H1 (cell line): Measurements from ENCODE around the gene RUNX1. TPM values are rescaled to one million over a fixed set of nuclear protein-coding genes. Genes with fewer than 3 reads are reported as not detected.

Source experiments
- CTCF ChIA-PET: fragments of 300-600 bp; sonication (Branson Sonifier 250); formaldehyde crosslinking; loops from one replicate; lab custom pipeline; 2021; ENCODE audit not compliant: partially characterized antibody; lab: Charles Lee
- POLR2A ChIA-PET: fragments of 300-600 bp; sonication (Branson Sonifier 250); formaldehyde crosslinking; loops from one replicate; lab custom pipeline; 2021; ENCODE audit warnings: inconsistent platforms; ENCODE audit not compliant: partially characterized antibody; lab: Charles Lee
- DNase-seq, 2 experiments: peaks; one replicate each; pipeline versions ENCODE4 v3.0.0 to v3.0.0-alpha.2; 2010 to 2022; ENCODE audit warnings: low spot score in 2 of 2, low read depth in 1 of 2, mixed read lengths in 1 of 2
- FAIRE-seq: peaks from 2 replicates; lab custom pipeline; 2011; peaks lifted over from hg19 to GRCh38; lab: Jason Lieb, UNC
- H2AFZ ChIP-seq: 2 replicates; pipeline ENCODE4 v1.8.1; 2012; ENCODE audit warnings: low read length, inconsistent platforms
- H2AK5ac ChIP-seq: 2 replicates; pipeline ENCODE4 v1.6.1; 2013; ENCODE audit warnings: low read depth, low read length
- H2BK120ac ChIP-seq: replicated peaks from 2 replicates; pipeline ENCODE3; 2013; ENCODE audit warnings: low read depth, low read length, inconsistent platforms
- H2BK12ac ChIP-seq: 2 replicates; pipeline ENCODE4 v1.6.1; 2013; ENCODE audit warnings: low read depth, low read length
- H2BK15ac ChIP-seq: 2 replicates; pipeline ENCODE4 v1.6.1; 2013; ENCODE audit warnings: low read length
- H2BK20ac ChIP-seq: 2 replicates; pipeline ENCODE4 v1.6.1; 2013; ENCODE audit warnings: low read length
- H2BK5ac ChIP-seq: 2 replicates; pipeline ENCODE4 v1.6.1; 2013; ENCODE audit warnings: low read depth, low read length
- H3K14ac ChIP-seq: 2 replicates; pipeline ENCODE4 v1.6.1; 2013; ENCODE audit warnings: inconsistent platforms; ENCODE audit not compliant: insufficient read length
- H3K18ac ChIP-seq: 2 replicates; pipeline ENCODE4 v1.6.1; 2013; ENCODE audit warnings: low read length; ENCODE audit errors: extremely low read depth
- H3K23ac ChIP-seq: 2 replicates; pipeline ENCODE4 v1.6.1; 2013; ENCODE audit warnings: inconsistent platforms; ENCODE audit not compliant: insufficient read length
- H3K23me2 ChIP-seq: 2 replicates; pipeline ENCODE4 v1.6.1; 2013; ENCODE audit warnings: low read depth, low read length
- H3K27ac ChIP-seq: 2 replicates; pipeline ENCODE4 v1.6.1; 2011; ENCODE audit warnings: low read depth, low read length, inconsistent platforms
- H3K27me3 ChIP-seq, 4 experiments: replicated peaks in 1 of 4; 1 replicate in 1 of 4; 2 replicates in 3 of 4; pipeline versions ENCODE4 v1.6.1 to v1.8.1; 2011 to 2013; ENCODE audit warnings: low read length in 3 of 4, mild to moderate bottlenecking in 3 of 4, inconsistent platforms in 2 of 4, mixed read lengths in 2 of 4, moderate library complexity in 1 of 4; ENCODE audit not compliant: control insufficient read depth in 3 of 4, insufficient read depth in 3 of 4; ENCODE audit errors: extremely low read depth in 1 of 4
- H3K36me3 ChIP-seq, 4 experiments: 2 replicates each; pipeline versions ENCODE4 v1.6.1 to v1.8.1; 2011 to 2013; ENCODE audit warnings: mild to moderate bottlenecking in 4 of 4, low read length in 3 of 4, moderate library complexity in 2 of 4, control low read depth in 1 of 4, inconsistent platforms in 1 of 4; ENCODE audit not compliant: insufficient read depth in 4 of 4, control insufficient read depth in 2 of 4
- H3K4ac ChIP-seq: replicated peaks from 2 replicates; pipeline ENCODE3; 2013; ENCODE audit warnings: low read length, low read depth, mixed read lengths, inconsistent platforms; ENCODE audit not compliant: insufficient read length
- H3K4me1 ChIP-seq, 4 experiments: replicated peaks in 1 of 4; 1 replicate in 1 of 4; 2 replicates in 3 of 4; pipeline versions ENCODE4 v1.6.1 to v1.8.1; 2011 to 2013; ENCODE audit warnings: low read length in 3 of 4, inconsistent platforms in 2 of 4, mixed read lengths in 1 of 4; ENCODE audit not compliant: insufficient read depth in 4 of 4, control insufficient read depth in 3 of 4
- H3K4me2 ChIP-seq, 2 experiments: 2 replicates each; pipeline versions ENCODE4 v1.6.1 to v1.8.1; 2011 to 2013; ENCODE audit warnings: low read depth in 2 of 2, low read length in 2 of 2, control low read depth in 1 of 2, inconsistent platforms in 1 of 2, mild to moderate bottlenecking in 1 of 2; ENCODE audit not compliant: insufficient read depth in 1 of 2
- H3K4me3 ChIP-seq, 4 experiments: fragments of 200-600, 300-600 bp in 1 of 4; sonication (generic), shearing (Covaris generic), sonication (Bioruptor Twin) in 1 of 4; 2 replicates each; pipeline versions ENCODE4 v1.5.1 to v1.8.1; 2011 to 2016; ENCODE audit warnings: low read length in 4 of 4, low read depth in 3 of 4, control low read depth in 2 of 4, inconsistent platforms in 2 of 4, mild to moderate bottlenecking in 2 of 4, mixed read lengths in 1 of 4, moderate library complexity in 1 of 4; ENCODE audit not compliant: insufficient read depth in 2 of 4; ENCODE audit errors: extremely low read depth in 1 of 4
- H3K56ac ChIP-seq: replicated peaks from 2 replicates; pipeline ENCODE3; 2013; ENCODE audit warnings: low read depth, mild to moderate bottlenecking, mixed read lengths, low read length, inconsistent platforms; ENCODE audit not compliant: insufficient read length
- H3K79me1 ChIP-seq: 2 replicates; pipeline ENCODE4 v1.6.1; 2013; ENCODE audit warnings: low read depth, low read length, control low read depth
- H3K79me2 ChIP-seq, 2 experiments: 2 replicates each; pipeline versions ENCODE4 v1.6.1 to v1.8.1; 2012 to 2013; ENCODE audit warnings: low read length in 2 of 2, mild to moderate bottlenecking in 2 of 2, inconsistent platforms in 1 of 2; ENCODE audit not compliant: insufficient read depth in 2 of 2, control insufficient read depth in 1 of 2
- H3K9ac ChIP-seq, 4 experiments: replicated peaks in 1 of 4; 1 replicate in 1 of 4; 2 replicates in 3 of 4; pipeline versions ENCODE4 v1.6.1 to v1.8.1; 2011 to 2013; ENCODE audit warnings: low read depth in 3 of 4, low read length in 3 of 4, control low read depth in 2 of 4, mild to moderate bottlenecking in 2 of 4, moderate library complexity in 2 of 4, inconsistent platforms in 1 of 4; ENCODE audit errors: extremely low read depth in 1 of 4
- H3K9me3 ChIP-seq, 2 experiments: 2 replicates each; pipeline versions ENCODE4 v1.6.1 to v1.8.1; 2012 to 2013; ENCODE audit warnings: mild to moderate bottlenecking in 2 of 2, moderate library complexity in 2 of 2, control low read depth in 1 of 2, inconsistent platforms in 1 of 2, low read depth in 1 of 2, low read length in 1 of 2, mixed read lengths in 1 of 2; ENCODE audit not compliant: insufficient read depth in 2 of 2
- H4K20me1 ChIP-seq, 2 experiments: replicated peaks in 1 of 2; 2 replicates each; pipeline versions ENCODE3 to v1.8.1; 2011 to 2013; ENCODE audit warnings: inconsistent platforms in 2 of 2, low read length in 2 of 2, mild to moderate bottlenecking in 1 of 2; ENCODE audit not compliant: insufficient read depth in 2 of 2, control insufficient read depth in 1 of 2
- H4K5ac ChIP-seq: 2 replicates; pipeline ENCODE4 v1.6.1; 2013; ENCODE audit warnings: low read length, low read depth, mixed read lengths, inconsistent platforms; ENCODE audit not compliant: insufficient read length
- H4K8ac ChIP-seq: 2 replicates; pipeline ENCODE4 v1.8.0; 2013; ENCODE audit warnings: mild to moderate bottlenecking, moderate library complexity, low read length, inconsistent platforms; ENCODE audit not compliant: insufficient read depth; ENCODE audit errors: extremely low read depth
- H4K91ac ChIP-seq: replicated peaks from 2 replicates; pipeline ENCODE3; 2013; ENCODE audit warnings: low read length, mixed read lengths, inconsistent platforms; ENCODE audit not compliant: insufficient read length
- ASH2L ChIP-seq: fragments of 200-600, 300-600 bp; sonication (generic); IDR thresholded peaks from one replicate; pipeline ENCODE4 v1.7.1; 2017; ENCODE audit warnings: low read length
- ATF3 ChIP-seq: IDR thresholded peaks from 2 replicates; pipeline ENCODE4 v1.6.1; 2011; ENCODE audit warnings: low read depth, mild to moderate bottlenecking, low read length; ENCODE audit not compliant: insufficient read depth
- CEBPB ChIP-seq: IDR thresholded peaks from 2 replicates; pipeline ENCODE4 v1.6.1; 2012; ENCODE audit warnings: low read depth, low read length
- CTBP2 ChIP-seq: IDR thresholded peaks from 2 replicates; pipeline ENCODE4 v1.7.0; 2011; ENCODE audit warnings: borderline replicate concordance, mild to moderate bottlenecking, moderate library complexity, mixed read lengths, low read length; ENCODE audit not compliant: insufficient read depth, insufficient read length
- E2F6 ChIP-seq: IDR thresholded peaks from 2 replicates; pipeline ENCODE4 v1.6.1; 2012; ENCODE audit warnings: inconsistent platforms
- FOSL1 ChIP-seq: IDR thresholded peaks from 2 replicates; pipeline ENCODE4 v1.6.1; 2011; ENCODE audit warnings: mild to moderate bottlenecking, low read depth, low read length, moderate library complexity; ENCODE audit not compliant: insufficient read depth
- HDAC6 ChIP-seq: IDR thresholded peaks from one replicate; pipeline ENCODE4 v1.7.1; 2012; ENCODE audit warnings: low read depth, mild to moderate bottlenecking, inconsistent platforms, low read length, moderate library complexity
- KDM4A ChIP-seq: IDR thresholded peaks from one replicate; pipeline ENCODE4 v1.7.1; 2012; ENCODE audit warnings: low read depth, mild to moderate bottlenecking, moderate library complexity, low read length, inconsistent platforms; ENCODE audit not compliant: severe bottlenecking
- SAP30 ChIP-seq: fragments of 300-600 bp; sonication (generic); IDR thresholded peaks from 2 replicates; pipeline ENCODE4 v1.7.1; 2012; ENCODE audit warnings: low read length, moderate library complexity, mild to moderate bottlenecking, inconsistent platforms; ENCODE audit not compliant: insufficient read depth, insufficient replicate concordance
- SIRT6 ChIP-seq: IDR thresholded peaks from one replicate; pipeline ENCODE4 v1.7.1; 2012; ENCODE audit warnings: low read length, inconsistent platforms
- WGBS, 2 experiments: shearing (Covaris generic) in 1 of 2; methylation state at CpG; one replicate each; pipeline versions ENCODE4 v1.1.6 to v1.1.7; 2013 to 2015; ENCODE audit warnings: low lambda C conversion rate in 2 of 2, mixed read lengths in 2 of 2, inconsistent platforms in 1 of 2, low coverage in 1 of 2, missing lambda C conversion rate in 1 of 2; ENCODE audit not compliant: insufficient replicate concordance in 2 of 2, insufficient coverage in 1 of 2, insufficient read length in 1 of 2; ENCODE audit errors: extremely low coverage in 1 of 2, missing lambda C conversion rate in 1 of 2; 5-methylcytosine and 5-hydroxymethylcytosine counted together
- polyA plus RNA-seq, 7 experiments: library from polyadenylated mRNA; depleted of rRNA in 3 of 7; stranded (reverse) in 5 of 7; unstranded in 2 of 7; fragments of >200 nt in 5 of 7; fragments of 200-250 nt in 2 of 7; gene quantifications; 1 replicate in 5 of 7; 2 replicates in 1 of 7; 4 replicates in 1 of 7; pipeline versions ENCODE4 v1.2.1 to v1.2.3, GENCODE V29; 2011 to 2013; ENCODE audit warnings: missing spikeins in 2 of 7, mixed read lengths in 2 of 7
- total RNA-seq: library from RNA; stranded (reverse); fragmentation: NEBNext Ultra II Directional; extraction: Animal tissue kit (Norgen Biotek cat#: 25700); gene quantifications from 2 replicates; pipeline ENCODE4 v1.2.1, GENCODE V29; 2021
- TF ChIP-seq, protein P1 (sequence below): IDR thresholded peaks from 2 replicates; pipeline ENCODE4 v1.6.1; 2012; ENCODE audit warnings: low read length, inconsistent platforms

Gene RUNX1
- total and polyA plus RNA-seq, 2 of the 8 experiments (the other 6 are each of a cell fraction or from before 2014, with no cell fraction given), result 0.20 to 0.60 TPM

DNA sequence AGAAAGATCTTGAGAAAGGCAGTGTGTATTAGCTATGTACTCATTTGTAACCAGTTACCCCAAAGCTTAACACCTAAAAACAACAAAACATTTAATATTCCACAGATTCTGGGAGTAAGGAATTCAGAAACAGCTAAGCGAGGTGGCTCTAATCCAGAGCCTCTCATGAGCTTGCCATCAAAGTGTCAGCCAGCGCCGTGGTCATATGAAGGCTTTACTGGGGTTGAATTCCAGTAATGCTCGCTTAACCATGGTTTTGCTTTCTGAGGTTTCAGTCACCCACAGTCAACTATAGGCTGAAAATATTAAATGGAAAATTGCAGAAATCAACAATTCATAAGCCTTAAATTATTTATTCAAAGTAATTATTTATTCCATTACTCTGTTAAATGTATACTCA, 278.5 kb downstream of the RUNX1 start:
- Histone ChIP-seq H3K27ac (no peak overlapping the region), H2AK5ac (no peak overlapping the region), H2BK20ac (no peak overlapping the region), H3K79me2 (no peaks in the 10 kb centered on the region), H3K36me3 (no peaks in the 10 kb centered on the region), H3K4ac (no peak overlapping the region), H2AFZ (no peak overlapping the region), H3K9me3 (no peaks in the 10 kb centered on the region; a peak in 1 of 4 replicates), H3K4me3 (no peak overlapping the region), H3K79me1 (no peaks in the 10 kb centered on the region), H3K27me3 (no peaks in the 10 kb centered on the region), H2BK120ac (no peak overlapping the region), H4K5ac (no peak overlapping the region), H3K23me2 (no peaks in the 10 kb centered on the region), H2BK15ac (no peak overlapping the region), H3K56ac (no peak overlapping the region), H3K4me1 (no peaks in the 10 kb centered on the region), H2BK12ac (no peak overlapping the region), H3K4me2 (no peak overlapping the region), H4K20me1 (no peaks in the 10 kb centered on the region), H3K18ac (no peak overlapping the region), H4K8ac (no peak overlapping the region), H3K14ac (no peak overlapping the region), H4K91ac (no peak overlapping the region), H3K9ac (no peak overlapping the region), H3K23ac (no peak overlapping the region), H2BK5ac (no peak overlapping the region)
- WGBS, 2 experiments, result 90% methylated on average over 4 of the region's 4 CpGs; no CpG with 5 or more reads in 1 of the 2 experiments
- FAIRE-seq (no peak), DNase-seq (no peak)
- ChIA-PET POLR2A (no interaction called here), CTCF (interaction anchor here (0.9 kb wide), 1 partner anchor 569 kb away, joined by 3 read pairs; no protein-coding TSS in a partner anchor)
- TF ChIP-seq CEBPB, result no peak
- no peak for TF ChIP-seq ATF3
- TF ChIP-seq FOSL1, result no peak
- TF ChIP-seq SAP30, result no peak
- TF ChIP-seq, protein P1, sequence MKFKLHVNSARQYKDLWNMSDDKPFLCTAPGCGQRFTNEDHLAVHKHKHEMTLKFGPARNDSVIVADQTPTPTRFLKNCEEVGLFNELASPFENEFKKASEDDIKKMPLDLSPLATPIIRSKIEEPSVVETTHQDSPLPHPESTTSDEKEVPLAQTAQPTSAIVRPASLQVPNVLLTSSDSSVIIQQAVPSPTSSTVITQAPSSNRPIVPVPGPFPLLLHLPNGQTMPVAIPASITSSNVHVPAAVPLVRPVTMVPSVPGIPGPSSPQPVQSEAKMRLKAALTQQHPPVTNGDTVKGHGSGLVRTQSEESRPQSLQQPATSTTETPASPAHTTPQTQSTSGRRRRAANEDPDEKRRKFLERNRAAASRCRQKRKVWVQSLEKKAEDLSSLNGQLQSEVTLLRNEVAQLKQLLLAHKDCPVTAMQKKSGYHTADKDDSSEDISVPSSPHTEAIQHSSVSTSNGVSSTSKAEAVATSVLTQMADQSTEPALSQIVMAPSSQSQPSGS, result no peak
- no peak for TF ChIP-seq SIRT6
- no peak for TF ChIP-seq CTBP2
- no peak for TF ChIP-seq KDM4A
- TF ChIP-seq HDAC6, result no peak
- TF ChIP-seq E2F6, result no peak
- TF ChIP-seq ASH2L, result no peak
